Gastroesophageal sphincter (tissue), 3 donors: ENCODE data around the gene LHX3.

Source experiments
- CTCF ChIP-seq, 4 experiments: fragments of 200-600 bp in 2 of 4; fragments of 450-650 bp in 2 of 4; sonication (generic) in 1 of 4; IDR thresholded peaks; one replicate each; pipeline ENCODE4 v1.5.1; 2017 to 2019; ENCODE audit warnings: antibody characterized with exemption in 4 of 4, mild to moderate bottlenecking in 2 of 4, moderate library complexity in 2 of 4
- EP300 ChIP-seq: sonication (generic); formaldehyde crosslinking; IDR thresholded peaks from one replicate; pipeline ENCODE4 v1.6.1; 2017; ENCODE audit warnings: antibody characterized with exemption, mild to moderate bottlenecking
- POLR2A ChIP-seq, 2 donors: fragments of 450-650 bp; IDR thresholded peaks; one replicate each; pipeline ENCODE4 v1.6.1; 2017; ENCODE audit warnings: antibody characterized with exemption in 2 of 2, mild to moderate bottlenecking in 2 of 2, moderate library complexity in 1 of 2
- POLR2AphosphoS5 ChIP-seq: sonication (generic); formaldehyde crosslinking; IDR thresholded peaks from one replicate; pipeline ENCODE4 v1.6.1; 2017; ENCODE audit warnings: antibody characterized with exemption

GRCh38 chr9:136172412-136173079, 32.4 kb downstream of the LHX3 start:
- no peak for TF ChIP-seq CTCF (IDR thresholded peaks at IDR 0.05)
- TF ChIP-seq POLR2AphosphoS5 = no peak
- no peak for TF ChIP-seq POLR2A (IDR thresholded peaks at IDR 0.05)
- no peak for TF ChIP-seq EP300
